Lower leg skin (tissue), 4 donors: Measurements from ENCODE around the gene SPON1. TPM values are rescaled to one million over a fixed set of nuclear protein-coding genes. Genes with fewer than 3 reads are reported as not detected.

Experiments
- DNase-seq, 2 donors: peaks; one replicate each; pipeline ENCODE4 v3.0.0-alpha.2; 2019; ENCODE audit warnings: low spot score in 2 of 2
- H3K4me3 ChIP-seq: fragments of 200-600 bp; sonication (generic); 2 replicates; pipeline ENCODE4 v1.5.1; 2017; ENCODE audit warnings: mild to moderate bottlenecking, low read depth; ENCODE audit not compliant: poor library complexity, severe bottlenecking
- POLR2A ChIP-seq, 2 donors: fragments of 450-650 bp; IDR thresholded peaks; one replicate each; pipeline ENCODE4 v1.6.1; 2016 to 2017; ENCODE audit warnings: antibody characterized with exemption in 2 of 2, mild to moderate bottlenecking in 1 of 2, moderate library complexity in 1 of 2
- WGBS, 2 donors: methylation state at CpG; one replicate each; pipeline ENCODE4 v1.1.5; 2018; 5-methylcytosine and 5-hydroxymethylcytosine counted together
- intact Hi-C: fragments of 100-400 bp; cut with DNase I; formaldehyde crosslinking; loops from one replicate; pipeline ENCODE4 v1.15.0; 2023; ENCODE audit warnings: low total_unique reads
- total RNA-seq, 4 donors: library from RNA; depleted of rRNA; stranded (reverse); fragments of >200 nt; gene quantifications; one replicate each; pipeline ENCODE4 v1.1.0, GENCODE V29; 2016
- TF ChIP-seq, protein P1 (sequence below), 3 donors: fragments of 450-650 bp; IDR thresholded peaks; one replicate each; pipeline ENCODE4 v1.5.1; 2016; ENCODE audit warnings: antibody characterized with exemption in 3 of 3, mild to moderate bottlenecking in 3 of 3, moderate library complexity in 2 of 3

SPON1 gene
- total RNA-seq, 4 donors from 2014 or later: 3.8 to 12.3 (median 5.1) TPM

GRCh38 chr11:14312736-14313438, 350.4 kb downstream of the SPON1 start:
- no peak overlapping the region for H3K4me3 ChIP-seq
- intact Hi-C loops: no loop called here
- DNase-seq: no peak
- TF ChIP-seq, protein P1, sequence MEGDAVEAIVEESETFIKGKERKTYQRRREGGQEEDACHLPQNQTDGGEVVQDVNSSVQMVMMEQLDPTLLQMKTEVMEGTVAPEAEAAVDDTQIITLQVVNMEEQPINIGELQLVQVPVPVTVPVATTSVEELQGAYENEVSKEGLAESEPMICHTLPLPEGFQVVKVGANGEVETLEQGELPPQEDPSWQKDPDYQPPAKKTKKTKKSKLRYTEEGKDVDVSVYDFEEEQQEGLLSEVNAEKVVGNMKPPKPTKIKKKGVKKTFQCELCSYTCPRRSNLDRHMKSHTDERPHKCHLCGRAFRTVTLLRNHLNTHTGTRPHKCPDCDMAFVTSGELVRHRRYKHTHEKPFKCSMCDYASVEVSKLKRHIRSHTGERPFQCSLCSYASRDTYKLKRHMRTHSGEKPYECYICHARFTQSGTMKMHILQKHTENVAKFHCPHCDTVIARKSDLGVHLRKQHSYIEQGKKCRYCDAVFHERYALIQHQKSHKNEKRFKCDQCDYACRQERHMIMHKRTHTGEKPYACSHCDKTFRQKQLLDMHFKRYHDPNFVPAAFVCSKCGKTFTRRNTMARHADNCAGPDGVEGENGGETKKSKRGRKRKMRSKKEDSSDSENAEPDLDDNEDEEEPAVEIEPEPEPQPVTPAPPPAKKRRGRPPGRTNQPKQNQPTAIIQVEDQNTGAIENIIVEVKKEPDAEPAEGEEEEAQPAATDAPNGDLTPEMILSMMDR (IDR thresholded peaks at IDR 0.05): no peak
- TF ChIP-seq POLR2A (IDR thresholded peaks at IDR 0.05): no peak
- 83 to 84% methylated on average over 4 of the region's 4 CpGs for WGBS, 2 donors

GRCh38 chr11:14314127-14314526, 351.6 kb downstream of the SPON1 start:
- intact Hi-C loops: no loop called here
- no peak for DNase-seq
- no peak for TF ChIP-seq POLR2A (IDR thresholded peaks at IDR 0.05)
- TF ChIP-seq, protein P1 (IDR thresholded peaks at IDR 0.05): no peak
- H3K4me3 ChIP-seq: no peak overlapping the region
- WGBS, 2 donors: 86 to 87% methylated on average over 2 of the region's 2 CpGs

GRCh38 chr11:14315130-14315529, 352.6 kb downstream of the SPON1 start:
- no peak overlapping the region for H3K4me3 ChIP-seq
- 91 to 94% methylated on average over 2 of the region's 2 CpGs for WGBS, 2 donors
- intact Hi-C loops: no loop called here
- DNase-seq: no peak
- TF ChIP-seq, protein P1 (IDR thresholded peaks at IDR 0.05): no peak
